C4-2B (cell line): ENCODE results near the gene SLC16A7.
A peak's percentile ranks its signal among the peaks of the same experiment; 100 is the strongest.

ENCODE experiments used
- H3K27ac ChIP-seq: fragments of 450-650 bp; 2 replicates; pipeline ENCODE4 v1.5.1; 2017
- CTCF ChIP-seq: fragments of 450-650 bp; conservative IDR thresholded peaks from 2 replicates; pipeline ENCODE4 v1.5.1; 2017; ENCODE audit warnings: mild to moderate bottlenecking
- ZFX ChIP-seq: fragments of 450-650 bp; IDR thresholded peaks from 2 replicates; pipeline ENCODE4 v1.6.1; 2017

The SLC16A7 gene

GRCh38 chr12:59637692-59638070 is 41.9 kb downstream of the SLC16A7 start:
- TF ChIP-seq ZFX (no peak), CTCF (no peak)
- no peak overlapping the region for H3K27ac ChIP-seq

GRCh38 chr12:59643550-59643949 is 47.7 kb downstream of the SLC16A7 start:
- TF ChIP-seq CTCF (no peak), ZFX (no peak)
- H3K27ac ChIP-seq: no peak overlapping the region

GRCh38 chr12:59645242-59645641 is 49.4 kb downstream of the SLC16A7 start:
- TF ChIP-seq CTCF (peak; percentile 1; the same call in 1 of the 2 replicates), ZFX (no peak)
- H3K27ac ChIP-seq: no peak overlapping the region

- TF ChIP-seq ZFX (no peak), CTCF (no peak)
- no peak overlapping the region for H3K27ac ChIP-seq
These were observed 50.8 kb downstream of the SLC16A7 start for GRCh38 chr12:59646636-59647035.

GRCh38 chr12:59649203-59649602 is 53.4 kb downstream of the SLC16A7 start:
- TF ChIP-seq CTCF: no peak
- TF ChIP-seq ZFX: no peak
- no peak overlapping the region for H3K27ac ChIP-seq

- H3K27ac ChIP-seq: no peak overlapping the region
- TF ChIP-seq CTCF (peak; percentile 18), ZFX (no peak)
These were observed 54.9 kb downstream of the SLC16A7 start for GRCh38 chr12:59650588-59651228.

- no peak overlapping the region for H3K27ac ChIP-seq
- TF ChIP-seq ZFX (no peak), CTCF (no peak)
These were observed 55.5 kb downstream of the SLC16A7 start for GRCh38 chr12:59651229-59651920.
